ENCODE measurements around the gene IL31RA. TPM values are rescaled to one million over a fixed set of nuclear protein-coding genes. Genes with fewer than 3 reads are reported as not detected.
"Not testable (repeated sequence)": the region's sequence is repeated elsewhere in the genome, so short reads cannot be mapped to it uniquely, and the experiment has no call there.

Gene IL31RA
- total RNA-seq, 1 experiment from 2014 or later, result 0.18 TPM

DNA sequence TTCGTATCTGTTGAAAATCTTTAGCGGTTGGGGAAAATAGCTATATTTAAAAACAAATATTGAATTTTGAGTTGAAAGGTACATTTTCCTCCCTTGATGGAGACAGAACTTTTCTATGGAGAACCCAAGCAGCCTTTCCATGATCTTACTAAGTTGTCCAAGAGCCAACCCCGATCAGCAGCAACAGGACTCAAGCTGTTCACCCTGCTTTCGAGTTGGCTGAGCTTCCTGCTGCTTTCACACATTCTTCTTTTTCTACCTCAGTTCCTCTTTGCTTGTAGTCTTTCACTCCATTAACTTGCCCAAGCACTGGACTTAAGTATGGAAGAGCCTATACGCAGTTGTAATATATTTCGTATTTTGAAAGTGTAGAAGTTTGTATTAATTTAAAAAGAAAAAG is 84.2 kb downstream of the IL31RA start:
- H3K36me3 ChIP-seq, result no peaks in the 10 kb centered on the region; the same call in 1 of the 2 replicates
- DNase-seq, result no peak
- H3K4me1 ChIP-seq, result no peaks in the 10 kb centered on the region
- H3K9me3 ChIP-seq (replicated peaks), result no peaks in the 10 kb centered on the region
- no peak overlapping the region for H3K27ac ChIP-seq
- no peaks in the 10 kb centered on the region for H3K27me3 ChIP-seq
- no peak overlapping the region for H3K4me3 ChIP-seq

DNA sequence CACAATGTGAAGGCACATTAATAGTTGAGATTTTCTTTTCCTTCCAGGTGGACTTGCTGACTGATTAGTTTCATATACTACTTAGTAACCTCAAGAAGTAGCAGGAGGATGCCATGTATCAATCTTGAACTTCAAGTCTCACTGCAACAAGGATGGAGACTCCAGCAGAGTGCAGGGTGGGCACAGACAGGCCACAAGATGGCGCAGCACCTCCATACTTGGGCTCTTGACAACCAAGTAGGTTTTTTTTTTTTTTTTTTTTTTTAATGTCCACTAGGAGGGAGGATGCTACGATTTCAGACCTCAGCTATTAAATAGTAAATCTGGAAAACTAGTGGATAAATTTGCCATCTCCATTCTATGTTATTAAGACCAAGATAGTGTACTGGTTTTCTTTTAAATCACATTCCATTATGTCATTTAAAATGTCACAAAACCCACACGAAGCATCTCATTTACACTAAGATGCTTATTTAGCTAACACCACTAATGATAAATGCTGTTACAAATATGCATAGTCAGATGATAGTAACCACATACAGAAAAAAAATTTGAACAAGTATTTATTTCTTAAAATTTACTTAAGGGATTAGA is 85.0 kb downstream of the IL31RA start:
- no peaks in the 10 kb centered on the region; the same call in 1 of the 2 replicates for H3K36me3 ChIP-seq
- no peaks in the 10 kb centered on the region for H3K27me3 ChIP-seq
- H3K4me3 ChIP-seq, result no peak overlapping the region
- H3K9me3 ChIP-seq (replicated peaks), result no peaks in the 10 kb centered on the region
- DNase-seq, result peak; percentile 76 to 84
- H3K27ac ChIP-seq, result no peak overlapping the region
- H3K4me1 ChIP-seq, result no peaks in the 10 kb centered on the region

DNA sequence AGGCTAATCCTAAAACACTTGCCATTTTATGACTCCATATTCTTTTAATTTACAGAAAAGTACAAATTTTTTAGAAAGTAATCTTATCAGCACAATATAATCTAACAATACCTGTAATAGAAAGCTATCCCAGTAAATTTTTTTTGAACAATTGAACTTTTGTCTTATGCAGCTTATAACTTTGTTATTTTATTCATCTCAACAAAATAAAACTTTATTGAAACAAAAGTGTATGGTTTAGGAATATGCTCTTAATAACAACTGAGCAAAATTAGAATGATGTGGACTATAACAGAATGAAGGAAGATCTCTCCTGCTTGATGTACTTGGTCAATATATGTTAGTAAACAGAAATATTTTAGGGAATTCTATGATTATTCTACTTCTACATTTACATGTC is 86.4 kb downstream of the IL31RA start:
- not testable (repeated sequence) for H3K4me1 ChIP-seq; H3K36me3 ChIP-seq; H3K27me3 ChIP-seq; DNase-seq; H3K9me3 ChIP-seq (replicated peaks); H3K4me3 ChIP-seq; H3K27ac ChIP-seq

DNA sequence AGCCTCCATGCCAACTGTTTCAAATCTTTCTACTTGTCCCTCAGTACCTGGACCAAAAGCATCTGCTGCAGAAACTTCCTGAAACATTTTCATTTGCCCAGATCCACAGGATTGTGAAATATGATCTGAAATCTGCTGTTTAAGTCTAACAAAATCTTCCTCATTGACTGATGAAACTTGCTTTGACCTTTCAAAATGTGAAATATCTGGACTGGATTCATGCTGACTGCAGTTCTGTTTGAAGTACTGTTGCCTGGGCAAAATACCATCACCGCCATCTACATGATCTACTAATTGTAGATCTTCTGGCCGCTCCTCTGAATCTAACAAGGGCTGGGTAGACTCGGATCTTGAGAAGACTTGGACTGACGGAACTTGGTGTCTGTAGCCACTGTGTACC is 90.0 kb downstream of the IL31RA start:
- not testable (repeated sequence) for H3K4me1 ChIP-seq; H3K4me3 ChIP-seq; H3K9me3 ChIP-seq (replicated peaks); H3K27ac ChIP-seq; H3K36me3 ChIP-seq; H3K27me3 ChIP-seq; DNase-seq

DNA sequence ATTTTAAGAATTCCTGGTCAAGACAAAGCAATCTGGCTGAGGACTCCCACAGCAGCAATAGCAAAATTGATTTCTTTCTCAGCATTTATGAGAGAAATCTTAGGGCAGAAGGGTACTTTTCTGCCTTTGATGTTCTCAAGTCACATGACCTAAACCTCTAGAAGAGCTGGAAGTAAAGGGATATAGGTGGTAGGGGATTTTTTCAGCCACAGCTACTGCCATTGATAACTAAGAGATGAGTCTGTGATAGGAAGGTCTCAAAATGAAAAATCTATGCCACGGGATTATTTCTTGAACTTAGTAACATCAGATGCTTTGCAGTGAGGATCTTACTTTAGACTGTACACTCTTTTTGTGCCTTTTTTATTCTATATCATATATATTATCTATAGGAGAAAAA is 108.1 kb downstream of the IL31RA start:
- Histone ChIP-seq H3K4me1 (no peaks in the 10 kb centered on the region), H3K36me3 (peaks cover 23% of the 10 kb centered on the region), H3K27ac (no peak overlapping the region), H3K9me3 (replicated peaks) (no peaks in the 10 kb centered on the region), H3K27me3 (no peaks in the 10 kb centered on the region), H3K4me3 (no peak overlapping the region)
- no peak for DNase-seq

DNA sequence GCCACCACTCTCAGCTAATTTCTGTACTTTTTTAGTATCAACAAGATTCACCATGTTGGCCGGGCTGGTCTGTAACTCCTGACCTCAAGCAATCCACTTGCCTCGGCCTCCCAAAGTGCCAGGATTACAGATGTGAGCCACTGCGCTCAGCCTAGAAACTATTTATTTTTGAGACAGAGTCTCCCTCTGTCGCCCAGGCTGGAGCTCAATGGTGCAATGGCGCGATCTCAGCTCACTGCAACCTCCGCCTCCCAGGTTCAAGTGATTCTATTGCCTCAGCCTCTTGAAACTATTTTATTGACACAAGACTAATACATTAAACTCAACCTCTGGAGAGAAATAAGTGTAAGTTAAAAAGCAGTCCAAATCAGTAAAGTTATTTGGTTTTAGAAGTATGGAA is 109.6 kb downstream of the IL31RA start:
- peaks cover 19% of the 10 kb centered on the region for H3K36me3 ChIP-seq
- DNase-seq, result no peak
- H3K27me3 ChIP-seq, result no peaks in the 10 kb centered on the region

DNA sequence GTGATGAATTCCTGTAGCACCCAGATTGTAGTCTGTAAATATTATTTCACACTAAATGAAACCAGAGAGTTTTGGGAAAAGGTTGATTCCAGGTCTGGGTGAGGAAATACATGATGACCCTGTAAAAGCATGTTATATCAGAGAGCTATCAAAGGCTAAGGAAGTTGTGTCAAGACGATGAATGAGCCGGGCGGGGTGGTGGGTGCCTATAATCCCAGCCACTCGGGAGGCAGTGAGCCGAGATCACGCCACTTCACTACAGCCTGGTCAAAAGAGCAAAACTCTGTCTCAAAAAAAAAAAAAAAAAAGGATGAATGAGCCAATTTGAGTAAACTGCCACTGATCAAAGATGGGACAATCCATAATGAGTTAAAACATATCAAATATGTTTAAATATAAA is 114.4 kb downstream of the IL31RA start:
- DNase-seq, result no peak
- no peaks in the 10 kb centered on the region for H3K9me3 ChIP-seq (replicated peaks)
- no peaks in the 10 kb centered on the region for H3K27me3 ChIP-seq
- no peaks in the 10 kb centered on the region for H3K4me1 ChIP-seq
- no peak overlapping the region for H3K27ac ChIP-seq
- H3K36me3 ChIP-seq, result peaks cover 4% of the 10 kb centered on the region
- no peak overlapping the region for H3K4me3 ChIP-seq

More for the DNA sequence above, 109.6 kb downstream of the IL31RA start:
- Histone ChIP-seq H3K4me3 (no peak overlapping the region), H3K27ac (no peak overlapping the region), H3K9me3 (replicated peaks) (no peaks in the 10 kb centered on the region), H3K4me1 (no peaks in the 10 kb centered on the region)

DNA sequence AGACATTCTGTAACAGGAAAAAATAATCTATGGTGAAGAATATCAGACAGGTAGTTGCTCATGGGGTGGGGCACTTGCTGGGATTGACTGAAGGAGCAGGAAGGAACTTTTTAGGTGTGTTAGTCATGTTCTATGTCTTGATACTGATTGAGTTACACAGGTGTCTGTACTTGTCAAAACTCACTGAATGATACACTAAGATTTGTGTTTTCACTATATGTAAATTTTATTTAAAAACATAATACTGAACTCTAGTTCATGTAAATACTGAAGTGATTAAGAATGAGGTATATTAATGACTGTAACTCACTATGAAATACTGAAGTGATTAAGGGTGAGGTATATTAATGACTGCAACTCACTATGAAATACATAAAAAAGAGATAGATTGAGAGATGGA is 115.1 kb downstream of the IL31RA start:
- DNase-seq, result no peak
- no peak overlapping the region for H3K27ac ChIP-seq
- H3K36me3 ChIP-seq, result peaks cover 4% of the 10 kb centered on the region
- no peaks in the 10 kb centered on the region for H3K4me1 ChIP-seq
- H3K4me3 ChIP-seq, result no peak overlapping the region
- H3K27me3 ChIP-seq, result no peaks in the 10 kb centered on the region
- no peaks in the 10 kb centered on the region for H3K9me3 ChIP-seq (replicated peaks)

DNA sequence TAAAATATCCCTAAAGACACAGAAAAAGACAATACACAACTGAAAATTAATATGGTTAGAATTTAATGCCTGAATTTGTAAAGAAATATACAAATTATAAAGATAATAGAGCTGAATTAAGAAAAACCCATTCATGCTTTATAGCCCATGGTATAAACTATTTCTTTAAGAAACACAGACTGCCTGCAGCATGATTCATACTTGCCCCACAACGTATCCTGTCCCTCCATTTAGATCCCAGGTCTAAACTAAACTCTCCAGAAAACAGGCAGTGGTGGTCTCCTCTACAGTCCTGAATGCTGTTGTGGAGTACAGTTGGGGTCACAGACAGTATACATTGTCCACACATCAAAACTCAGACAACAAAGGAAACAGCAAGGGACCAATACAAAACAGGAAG is 118.8 kb downstream of the IL31RA start:
- no peak for DNase-seq
- no peaks in the 10 kb centered on the region for H3K27me3 ChIP-seq
- H3K36me3 ChIP-seq, result peaks cover 6% of the 10 kb centered on the region
- H3K9me3 ChIP-seq (replicated peaks), result no peaks in the 10 kb centered on the region
- H3K4me3 ChIP-seq, result no peak overlapping the region
- H3K4me1 ChIP-seq, result no peaks in the 10 kb centered on the region
- no peak overlapping the region for H3K27ac ChIP-seq

Other genes with a start within 250 kb of the IL31RA start
- gene SLC38A9, start 139.0 kb upstream of the IL31RA start, total RNA-seq (2014; rRNA removed; shearing (Covaris generic)), result 30.6 and 33.7 TPM in 2 replicates
- gene DDX4, start 113.3 kb upstream of the IL31RA start, total RNA-seq (2014; rRNA removed; shearing (Covaris generic)), result not detected in 2 replicates
- 42.3 and 52.5 TPM in 2 replicates for gene IL6ST, start 143.6 kb downstream of the IL31RA start, total RNA-seq (2014; rRNA removed; shearing (Covaris generic))